H1 (cell line): ENCODE measurements around the gene CD180. TPM values are rescaled to one million over a fixed set of nuclear protein-coding genes. Genes with fewer than 3 reads are reported as not detected.

Experiments
- CTCF ChIA-PET: fragments of 300-600 bp; sonication (Branson Sonifier 250); formaldehyde crosslinking; loops from one replicate; lab custom pipeline; 2021; ENCODE audit not compliant: partially characterized antibody; lab: Charles Lee
- POLR2A ChIA-PET: fragments of 300-600 bp; sonication (Branson Sonifier 250); formaldehyde crosslinking; loops from one replicate; lab custom pipeline; 2021; ENCODE audit warnings: inconsistent platforms; ENCODE audit not compliant: partially characterized antibody; lab: Charles Lee
- DNase-seq, 2 experiments: peaks; one replicate each; pipeline versions ENCODE4 v3.0.0 to v3.0.0-alpha.2; 2010 to 2022; ENCODE audit warnings: low spot score in 2 of 2, low read depth in 1 of 2, mixed read lengths in 1 of 2
- FAIRE-seq: peaks from 2 replicates; lab custom pipeline; 2011; peaks lifted over from hg19 to GRCh38; lab: Jason Lieb, UNC
- H2AFZ ChIP-seq: 2 replicates; pipeline ENCODE4 v1.8.1; 2012; ENCODE audit warnings: low read length, inconsistent platforms
- H2AK5ac ChIP-seq: 2 replicates; pipeline ENCODE4 v1.6.1; 2013; ENCODE audit warnings: low read depth, low read length
- H2BK120ac ChIP-seq: replicated peaks from 2 replicates; pipeline ENCODE3; 2013; ENCODE audit warnings: low read depth, low read length, inconsistent platforms
- H2BK12ac ChIP-seq: 2 replicates; pipeline ENCODE4 v1.6.1; 2013; ENCODE audit warnings: low read depth, low read length
- H2BK15ac ChIP-seq: 2 replicates; pipeline ENCODE4 v1.6.1; 2013; ENCODE audit warnings: low read length
- H2BK20ac ChIP-seq: 2 replicates; pipeline ENCODE4 v1.6.1; 2013; ENCODE audit warnings: low read length
- H2BK5ac ChIP-seq: 2 replicates; pipeline ENCODE4 v1.6.1; 2013; ENCODE audit warnings: low read depth, low read length
- H3K14ac ChIP-seq: 2 replicates; pipeline ENCODE4 v1.6.1; 2013; ENCODE audit warnings: inconsistent platforms; ENCODE audit not compliant: insufficient read length
- H3K18ac ChIP-seq: 2 replicates; pipeline ENCODE4 v1.6.1; 2013; ENCODE audit warnings: low read length; ENCODE audit errors: extremely low read depth
- H3K23ac ChIP-seq: 2 replicates; pipeline ENCODE4 v1.6.1; 2013; ENCODE audit warnings: inconsistent platforms; ENCODE audit not compliant: insufficient read length
- H3K23me2 ChIP-seq: 2 replicates; pipeline ENCODE4 v1.6.1; 2013; ENCODE audit warnings: low read depth, low read length
- H3K27ac ChIP-seq: 2 replicates; pipeline ENCODE4 v1.6.1; 2011; ENCODE audit warnings: low read depth, low read length, inconsistent platforms
- H3K27me3 ChIP-seq, 4 experiments: replicated peaks in 1 of 4; 1 replicate in 1 of 4; 2 replicates in 3 of 4; pipeline versions ENCODE4 v1.6.1 to v1.8.1; 2011 to 2013; ENCODE audit warnings: low read length in 3 of 4, mild to moderate bottlenecking in 3 of 4, inconsistent platforms in 2 of 4, mixed read lengths in 2 of 4, moderate library complexity in 1 of 4; ENCODE audit not compliant: control insufficient read depth in 3 of 4, insufficient read depth in 3 of 4; ENCODE audit errors: extremely low read depth in 1 of 4
- H3K36me3 ChIP-seq, 4 experiments: 2 replicates each; pipeline versions ENCODE4 v1.6.1 to v1.8.1; 2011 to 2013; ENCODE audit warnings: mild to moderate bottlenecking in 4 of 4, low read length in 3 of 4, moderate library complexity in 2 of 4, control low read depth in 1 of 4, inconsistent platforms in 1 of 4; ENCODE audit not compliant: insufficient read depth in 4 of 4, control insufficient read depth in 2 of 4
- H3K4ac ChIP-seq: replicated peaks from 2 replicates; pipeline ENCODE3; 2013; ENCODE audit warnings: low read length, low read depth, mixed read lengths, inconsistent platforms; ENCODE audit not compliant: insufficient read length
- H3K4me1 ChIP-seq, 4 experiments: replicated peaks in 1 of 4; 1 replicate in 1 of 4; 2 replicates in 3 of 4; pipeline versions ENCODE4 v1.6.1 to v1.8.1; 2011 to 2013; ENCODE audit warnings: low read length in 3 of 4, inconsistent platforms in 2 of 4, mixed read lengths in 1 of 4; ENCODE audit not compliant: insufficient read depth in 4 of 4, control insufficient read depth in 3 of 4
- H3K4me2 ChIP-seq, 2 experiments: 2 replicates each; pipeline versions ENCODE4 v1.6.1 to v1.8.1; 2011 to 2013; ENCODE audit warnings: low read depth in 2 of 2, low read length in 2 of 2, control low read depth in 1 of 2, inconsistent platforms in 1 of 2, mild to moderate bottlenecking in 1 of 2; ENCODE audit not compliant: insufficient read depth in 1 of 2
- H3K4me3 ChIP-seq, 4 experiments: fragments of 200-600, 300-600 bp in 1 of 4; sonication (generic), shearing (Covaris generic), sonication (Bioruptor Twin) in 1 of 4; 2 replicates each; pipeline versions ENCODE4 v1.5.1 to v1.8.1; 2011 to 2016; ENCODE audit warnings: low read length in 4 of 4, low read depth in 3 of 4, control low read depth in 2 of 4, inconsistent platforms in 2 of 4, mild to moderate bottlenecking in 2 of 4, mixed read lengths in 1 of 4, moderate library complexity in 1 of 4; ENCODE audit not compliant: insufficient read depth in 2 of 4; ENCODE audit errors: extremely low read depth in 1 of 4
- H3K56ac ChIP-seq: replicated peaks from 2 replicates; pipeline ENCODE3; 2013; ENCODE audit warnings: low read depth, mild to moderate bottlenecking, mixed read lengths, low read length, inconsistent platforms; ENCODE audit not compliant: insufficient read length
- H3K79me1 ChIP-seq: 2 replicates; pipeline ENCODE4 v1.6.1; 2013; ENCODE audit warnings: low read depth, low read length, control low read depth
- H3K79me2 ChIP-seq, 2 experiments: 2 replicates each; pipeline versions ENCODE4 v1.6.1 to v1.8.1; 2012 to 2013; ENCODE audit warnings: low read length in 2 of 2, mild to moderate bottlenecking in 2 of 2, inconsistent platforms in 1 of 2; ENCODE audit not compliant: insufficient read depth in 2 of 2, control insufficient read depth in 1 of 2
- H3K9ac ChIP-seq, 4 experiments: replicated peaks in 1 of 4; 1 replicate in 1 of 4; 2 replicates in 3 of 4; pipeline versions ENCODE4 v1.6.1 to v1.8.1; 2011 to 2013; ENCODE audit warnings: low read depth in 3 of 4, low read length in 3 of 4, control low read depth in 2 of 4, mild to moderate bottlenecking in 2 of 4, moderate library complexity in 2 of 4, inconsistent platforms in 1 of 4; ENCODE audit errors: extremely low read depth in 1 of 4
- H3K9me3 ChIP-seq, 2 experiments: 2 replicates each; pipeline versions ENCODE4 v1.6.1 to v1.8.1; 2012 to 2013; ENCODE audit warnings: mild to moderate bottlenecking in 2 of 2, moderate library complexity in 2 of 2, control low read depth in 1 of 2, inconsistent platforms in 1 of 2, low read depth in 1 of 2, low read length in 1 of 2, mixed read lengths in 1 of 2; ENCODE audit not compliant: insufficient read depth in 2 of 2
- H4K20me1 ChIP-seq, 2 experiments: replicated peaks in 1 of 2; 2 replicates each; pipeline versions ENCODE3 to v1.8.1; 2011 to 2013; ENCODE audit warnings: inconsistent platforms in 2 of 2, low read length in 2 of 2, mild to moderate bottlenecking in 1 of 2; ENCODE audit not compliant: insufficient read depth in 2 of 2, control insufficient read depth in 1 of 2
- H4K5ac ChIP-seq: 2 replicates; pipeline ENCODE4 v1.6.1; 2013; ENCODE audit warnings: low read length, low read depth, mixed read lengths, inconsistent platforms; ENCODE audit not compliant: insufficient read length
- H4K8ac ChIP-seq: 2 replicates; pipeline ENCODE4 v1.8.0; 2013; ENCODE audit warnings: mild to moderate bottlenecking, moderate library complexity, low read length, inconsistent platforms; ENCODE audit not compliant: insufficient read depth; ENCODE audit errors: extremely low read depth
- H4K91ac ChIP-seq: replicated peaks from 2 replicates; pipeline ENCODE3; 2013; ENCODE audit warnings: low read length, mixed read lengths, inconsistent platforms; ENCODE audit not compliant: insufficient read length
- BACH1 ChIP-seq: IDR thresholded peaks from 2 replicates; pipeline ENCODE4 v1.6.1; 2012; ENCODE audit warnings: low read length, improper control_type of control experiment
- BCL11A ChIP-seq, 2 experiments: IDR thresholded peaks; one replicate each; pipeline ENCODE4 v1.6.1; 2011; ENCODE audit warnings: low read depth in 2 of 2, low read length in 2 of 2, mild to moderate bottlenecking in 2 of 2
- CEBPB ChIP-seq: IDR thresholded peaks from 2 replicates; pipeline ENCODE4 v1.6.1; 2012; ENCODE audit warnings: low read depth, low read length
- FOSL1 ChIP-seq: IDR thresholded peaks from 2 replicates; pipeline ENCODE4 v1.6.1; 2011; ENCODE audit warnings: mild to moderate bottlenecking, low read depth, low read length, moderate library complexity; ENCODE audit not compliant: insufficient read depth
- JUN ChIP-seq: IDR thresholded peaks from 2 replicates; pipeline ENCODE4 v1.6.1; 2011; ENCODE audit warnings: low read depth, mild to moderate bottlenecking, improper control_type of control experiment, low read length
- POLR2A ChIP-seq, 2 experiments: IDR thresholded peaks; 1 replicate in 1 of 2; 2 replicates in 1 of 2; pipeline ENCODE4 v1.6.1; 2011; ENCODE audit warnings: low read depth in 2 of 2, low read length in 2 of 2, mild to moderate bottlenecking in 2 of 2; ENCODE audit errors: control extremely low read depth in 1 of 2
- POLR2AphosphoS5 ChIP-seq: IDR thresholded peaks from 2 replicates; pipeline ENCODE4 v1.6.1; 2011; ENCODE audit warnings: low read depth, low read length
- RFX5 ChIP-seq: IDR thresholded peaks from 2 replicates; pipeline ENCODE4 v1.6.1; 2011; ENCODE audit warnings: low read depth, low read length, improper control_type of control experiment, borderline replicate concordance
- WGBS, 2 experiments: shearing (Covaris generic) in 1 of 2; methylation state at CpG; one replicate each; pipeline versions ENCODE4 v1.1.6 to v1.1.7; 2013 to 2015; ENCODE audit warnings: low lambda C conversion rate in 2 of 2, mixed read lengths in 2 of 2, inconsistent platforms in 1 of 2, low coverage in 1 of 2, missing lambda C conversion rate in 1 of 2; ENCODE audit not compliant: insufficient replicate concordance in 2 of 2, insufficient coverage in 1 of 2, insufficient read length in 1 of 2; ENCODE audit errors: extremely low coverage in 1 of 2, missing lambda C conversion rate in 1 of 2; 5-methylcytosine and 5-hydroxymethylcytosine counted together
- polyA plus RNA-seq, 7 experiments: library from polyadenylated mRNA; depleted of rRNA in 3 of 7; stranded (reverse) in 5 of 7; unstranded in 2 of 7; fragments of >200 nt in 5 of 7; fragments of 200-250 nt in 2 of 7; gene quantifications; 1 replicate in 5 of 7; 2 replicates in 1 of 7; 4 replicates in 1 of 7; pipeline versions ENCODE4 v1.2.1 to v1.2.3, GENCODE V29; 2011 to 2013; ENCODE audit warnings: missing spikeins in 2 of 7, mixed read lengths in 2 of 7
- total RNA-seq: library from RNA; stranded (reverse); fragmentation: NEBNext Ultra II Directional; extraction: Animal tissue kit (Norgen Biotek cat#: 25700); gene quantifications from 2 replicates; pipeline ENCODE4 v1.2.1, GENCODE V29; 2021
- TF ChIP-seq, protein P1 (sequence below): IDR thresholded peaks from 2 replicates; pipeline ENCODE4 v1.6.1; 2012; ENCODE audit warnings: low read length, inconsistent platforms
- TF ChIP-seq, protein P2 (sequence below): IDR thresholded peaks from 2 replicates; pipeline ENCODE4 v1.6.1; 2012; ENCODE audit warnings: inconsistent platforms

CD180 gene
- total and polyA plus RNA-seq, 2 of the 8 experiments (the other 6 are each of a cell fraction or from before 2014, with no cell fraction given), result not detected

DNA sequence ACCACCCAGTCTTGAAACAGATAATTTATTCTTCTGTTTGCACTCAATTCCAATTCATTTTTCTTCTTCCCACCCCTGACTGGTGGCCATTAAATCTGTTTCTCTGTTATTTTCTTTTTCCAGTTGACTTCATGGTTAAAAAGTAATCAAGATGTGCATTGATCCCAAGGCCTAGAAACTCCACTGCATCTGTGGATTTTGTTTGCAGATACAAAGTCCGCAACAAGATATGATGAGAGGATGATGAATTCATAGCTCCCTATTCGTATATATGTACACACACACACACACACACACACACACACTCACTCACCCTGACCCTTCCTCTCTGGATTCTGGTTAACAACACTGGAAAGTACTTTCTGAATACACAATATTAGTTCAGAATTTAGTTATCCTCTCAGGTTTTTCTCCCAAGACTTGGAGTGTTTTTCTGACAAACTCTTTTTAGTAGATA lies 52.4 kb downstream of the CD180 start:
- no peaks in the 10 kb centered on the region for H3K9me3 ChIP-seq
- H3K18ac ChIP-seq, result no peak overlapping the region
- FAIRE-seq (no peak), DNase-seq (no peak)
- no peak overlapping the region for H2AFZ ChIP-seq
- no peak overlapping the region for H2BK120ac ChIP-seq
- H4K5ac ChIP-seq, result no peak overlapping the region
- peaks cover 0 to 3% (median 0%) of the 10 kb centered on the region in 4 experiments; a peak in 1 of 8 replicates for H3K36me3 ChIP-seq
- no peak overlapping the region for H4K91ac ChIP-seq
- no peak overlapping the region for H3K4me3 ChIP-seq
- POLR2A ChIA-PET, result no interaction called here
- H3K27me3 ChIP-seq, result no peaks in the 10 kb centered on the region
- no peak overlapping the region for H2BK5ac ChIP-seq
- no peak overlapping the region for H3K56ac ChIP-seq
- no peak overlapping the region for H3K4me2 ChIP-seq
- H3K4ac ChIP-seq, result no peak overlapping the region
- no peaks in the 10 kb centered on the region for H3K79me2 ChIP-seq
- H2BK12ac ChIP-seq, result no peak overlapping the region
- H3K14ac ChIP-seq, result no peak overlapping the region
- no peak overlapping the region for H2AK5ac ChIP-seq
- TF ChIP-seq, protein P1, sequence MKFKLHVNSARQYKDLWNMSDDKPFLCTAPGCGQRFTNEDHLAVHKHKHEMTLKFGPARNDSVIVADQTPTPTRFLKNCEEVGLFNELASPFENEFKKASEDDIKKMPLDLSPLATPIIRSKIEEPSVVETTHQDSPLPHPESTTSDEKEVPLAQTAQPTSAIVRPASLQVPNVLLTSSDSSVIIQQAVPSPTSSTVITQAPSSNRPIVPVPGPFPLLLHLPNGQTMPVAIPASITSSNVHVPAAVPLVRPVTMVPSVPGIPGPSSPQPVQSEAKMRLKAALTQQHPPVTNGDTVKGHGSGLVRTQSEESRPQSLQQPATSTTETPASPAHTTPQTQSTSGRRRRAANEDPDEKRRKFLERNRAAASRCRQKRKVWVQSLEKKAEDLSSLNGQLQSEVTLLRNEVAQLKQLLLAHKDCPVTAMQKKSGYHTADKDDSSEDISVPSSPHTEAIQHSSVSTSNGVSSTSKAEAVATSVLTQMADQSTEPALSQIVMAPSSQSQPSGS, result no peak
- TF ChIP-seq RFX5 (no peak), BCL11A (IDR thresholded peaks at IDR 0.05; ENCODE audit: low read depth in 2 of 2, low read length in 2 of 2) (no peak), POLR2AphosphoS5 (no peak), POLR2A (IDR thresholded peaks at IDR 0.05; ENCODE audit: control extremely low read depth in 1 of 2, low read depth in 2 of 2, low read length in 2 of 2) (no peak), JUN (no peak), BACH1 (no peak), CEBPB (no peak), FOSL1 (no peak)
- TF ChIP-seq, protein P2, sequence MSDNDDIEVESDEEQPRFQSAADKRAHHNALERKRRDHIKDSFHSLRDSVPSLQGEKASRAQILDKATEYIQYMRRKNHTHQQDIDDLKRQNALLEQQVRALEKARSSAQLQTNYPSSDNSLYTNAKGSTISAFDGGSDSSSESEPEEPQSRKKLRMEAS, result no peak
- TF ChIP-seq, all 59 proteins: peak for 0
- WGBS, 2 experiments, result 89% methylated on average over 2 of the region's 2 CpGs; no CpG with 5 or more reads in 1 of the 2 experiments
- Histone ChIP-seq H3K79me1 (no peaks in the 10 kb centered on the region), H3K9ac (no peak overlapping the region), H4K8ac (no peak overlapping the region), H3K4me1 (no peaks in the 10 kb centered on the region), H2BK20ac (no peak overlapping the region), H4K20me1 (no peaks in the 10 kb centered on the region), H3K27ac (no peak overlapping the region), H3K23ac (no peak overlapping the region), H2BK15ac (no peak overlapping the region), H3K23me2 (no peaks in the 10 kb centered on the region)
- CTCF ChIA-PET, result interaction anchor here (0.9 to 1.6 kb wide), 2 partner anchors 65 to 293 kb away, joined by 3 read pairs; no protein-coding TSS in a partner anchor
